ENCODE data around the gene UBE2H. TPM values are rescaled to one million over a fixed set of nuclear protein-coding genes. Genes with fewer than 3 reads are reported as not detected.

UBE2H gene
- total RNA-seq, 2 experiments from 2014 or later, result 35.6 to 42.1 TPM

- POLR2A ChIA-PET, result interaction anchor here (1.2 kb wide), 1 partner anchor 11 kb away, joined by 4 read pairs; no protein-coding TSS in a partner anchor
Observed at GRCh38 chr7:129959471-129960203, 6.9 kb upstream of the UBE2H start.

GRCh38 chr7:129958643-129959470 is 6.1 kb upstream of the UBE2H start:
- no peak overlapping the region for H3K4me3 Mint-ChIP-seq
- H3K9me3 Mint-ChIP-seq, result no peaks in the 10 kb centered on the region
- H3K4me1 Mint-ChIP-seq, result peaks cover 2% of the 10 kb centered on the region
- H3K36me3 Mint-ChIP-seq, result no peaks in the 10 kb centered on the region
- DNase-seq (no peak), ATAC-seq (ENCODE audit: low read depth) (no peak)
- H3K27me3 Mint-ChIP-seq, result peaks cover 3% of the 10 kb centered on the region
- no peak overlapping the region for H3K27ac Mint-ChIP-seq
- POLR2A ChIA-PET, result interaction anchor here (1.2 kb wide), 1 partner anchor 10 kb away, joined by 4 read pairs; no protein-coding TSS in a partner anchor

More at GRCh38 chr7:129959471-129960203, 6.9 kb upstream of the UBE2H start:
- Mint-ChIP-seq H3K4me3 (no peak overlapping the region), H3K27ac (no peak overlapping the region), H3K4me1 (peaks cover 2% of the 10 kb centered on the region), H3K36me3 (no peaks in the 10 kb centered on the region), H3K9me3 (no peaks in the 10 kb centered on the region), H3K27me3 (peaks cover 3% of the 10 kb centered on the region)
- ATAC-seq (ENCODE audit: low read depth) (no peak), DNase-seq (no peak)

- H3K27me3 Mint-ChIP-seq, result peaks cover 3% of the 10 kb centered on the region
- DNase-seq, result no peak
- POLR2A ChIA-PET, result no interaction called here
Observed at GRCh38 chr7:129955993-129956543, 3.3 kb upstream of the UBE2H start.

GRCh38 chr7:129952086-129952652 is 591 bp downstream of the UBE2H start:
- Mint-ChIP-seq H3K4me1 (peaks cover 6% of the 10 kb centered on the region), H3K27ac (no peak overlapping the region), H3K36me3 (peaks cover 1% of the 10 kb centered on the region), H3K4me3 (no peak overlapping the region), H3K27me3 (no peaks in the 10 kb centered on the region), H3K9me3 (no peaks in the 10 kb centered on the region)
- ATAC-seq (ENCODE audit: low read depth), result peak; percentile 22
- DNase-seq, result peak; percentile 69
- POLR2A ChIA-PET, result interaction anchor here (0.6 to 2.1 kb wide), 3 partner anchors 111 to 127 kb away, joined by 3 to 6 read pairs (median 5); no protein-coding TSS in a partner anchor

More at GRCh38 chr7:129955993-129956543, 3.3 kb upstream of the UBE2H start:
- no peaks in the 10 kb centered on the region for H3K9me3 Mint-ChIP-seq
- peaks cover 8% of the 10 kb centered on the region for H3K4me1 Mint-ChIP-seq
- no peak overlapping the region for H3K4me3 Mint-ChIP-seq
- ATAC-seq (ENCODE audit: low read depth), result no peak
- H3K36me3 Mint-ChIP-seq, result peaks cover 1% of the 10 kb centered on the region
- no peak overlapping the region for H3K27ac Mint-ChIP-seq

- H3K9me3 Mint-ChIP-seq, result no peaks in the 10 kb centered on the region
- no peak for ATAC-seq (ENCODE audit: low read depth)
- POLR2A ChIA-PET, result interaction anchor here (0.6 to 2.1 kb wide), 4 partner anchors 110 to 241 kb away, joined by 3 to 6 read pairs (median 5); no protein-coding TSS in a partner anchor
- H3K4me1 Mint-ChIP-seq, result peaks cover 6% of the 10 kb centered on the region
- no peaks in the 10 kb centered on the region for H3K27me3 Mint-ChIP-seq
- no peak overlapping the region for H3K4me3 Mint-ChIP-seq
- peak; percentile 34 for DNase-seq
- H3K27ac Mint-ChIP-seq, result no peak overlapping the region
- peaks cover 3% of the 10 kb centered on the region for H3K36me3 Mint-ChIP-seq
Observed at GRCh38 chr7:129951226-129952085, 1.3 kb downstream of the UBE2H start.

GRCh38 chr7:129950933-129951225 is 1.9 kb downstream of the UBE2H start:
- Mint-ChIP-seq H3K36me3 (peaks cover 3% of the 10 kb centered on the region), H3K4me1 (peaks cover 6% of the 10 kb centered on the region)
- POLR2A ChIA-PET, result no interaction called here

GRCh38 chr7:129950191-129950932 is 2.4 kb downstream of the UBE2H start:
- H3K36me3 Mint-ChIP-seq, result peaks cover 3% of the 10 kb centered on the region
- no peak overlapping the region for H3K27ac Mint-ChIP-seq
- POLR2A ChIA-PET, result no interaction called here
- H3K27me3 Mint-ChIP-seq, result no peaks in the 10 kb centered on the region
- ATAC-seq (ENCODE audit: low read depth) (no peak), DNase-seq (no peak)
- H3K9me3 Mint-ChIP-seq, result no peaks in the 10 kb centered on the region
- peaks cover 6% of the 10 kb centered on the region for H3K4me1 Mint-ChIP-seq
- no peak overlapping the region for H3K4me3 Mint-ChIP-seq

More at GRCh38 chr7:129950933-129951225, 1.9 kb downstream of the UBE2H start:
- no peaks in the 10 kb centered on the region for H3K9me3 Mint-ChIP-seq
- H3K27ac Mint-ChIP-seq, result no peak overlapping the region
- DNase-seq (no peak), ATAC-seq (ENCODE audit: low read depth) (no peak)
- H3K4me3 Mint-ChIP-seq, result no peak overlapping the region
- no peaks in the 10 kb centered on the region for H3K27me3 Mint-ChIP-seq

GRCh38 chr7:129949292-129950133 is 3.2 kb downstream of the UBE2H start:
- Mint-ChIP-seq H3K36me3 (peaks cover 7% of the 10 kb centered on the region), H3K4me1 (peaks cover 6% of the 10 kb centered on the region), H3K4me3 (no peak overlapping the region), H3K27me3 (no peaks in the 10 kb centered on the region), H3K27ac (no peak overlapping the region), H3K9me3 (no peaks in the 10 kb centered on the region)
- DNase-seq, result peak; percentile 33
- POLR2A ChIA-PET, result interaction anchor here (1.0 to 1.2 kb wide), 2 partner anchors 9 to 50 kb away, joined by 4 read pairs; no protein-coding TSS in a partner anchor
- ATAC-seq (ENCODE audit: low read depth), result peak; percentile 4

- POLR2A ChIA-PET, result interaction anchor here (0.5 to 1.2 kb wide), 4 partner anchors 10 to 515 kb away, joined by 4 to 5 read pairs (median 4); partner anchors contain the start of gene STRIP2
- no peak overlapping the region for H3K27ac Mint-ChIP-seq
- peaks cover 7% of the 10 kb centered on the region for H3K36me3 Mint-ChIP-seq
- DNase-seq (peak; percentile 77), ATAC-seq (ENCODE audit: low read depth) (peak; percentile 71)
- no peak overlapping the region for H3K4me3 Mint-ChIP-seq
- peaks cover 6% of the 10 kb centered on the region for H3K4me1 Mint-ChIP-seq
- H3K9me3 Mint-ChIP-seq, result no peaks in the 10 kb centered on the region
- no peaks in the 10 kb centered on the region for H3K27me3 Mint-ChIP-seq
Observed at GRCh38 chr7:129948877-129949291, 3.9 kb downstream of the UBE2H start.

GRCh38 chr7:129948338-129948737 is 4.4 kb downstream of the UBE2H start:
- POLR2A ChIA-PET, result interaction anchor here (0.5 to 1.2 kb wide), 4 partner anchors 11 to 515 kb away, joined by 4 to 5 read pairs (median 4); partner anchors contain the start of gene STRIP2
- Mint-ChIP-seq H3K4me1 (peaks cover 6% of the 10 kb centered on the region), H3K4me3 (peak overlapping the region; percentile 31), H3K27ac (no peak overlapping the region), H3K27me3 (no peaks in the 10 kb centered on the region), H3K36me3 (peaks cover 10% of the 10 kb centered on the region), H3K9me3 (no peaks in the 10 kb centered on the region)
- no peak for DNase-seq
- ATAC-seq (ENCODE audit: low read depth), result no peak

GRCh38 chr7:129947701-129948100 is 5.1 kb downstream of the UBE2H start:
- ATAC-seq (ENCODE audit: low read depth), result no peak
- DNase-seq, result no peak
- Mint-ChIP-seq H3K9me3 (no peaks in the 10 kb centered on the region), H3K4me1 (peaks cover 2% of the 10 kb centered on the region), H3K36me3 (peaks cover 10% of the 10 kb centered on the region), H3K27me3 (no peaks in the 10 kb centered on the region), H3K4me3 (no peak overlapping the region), H3K27ac (no peak overlapping the region)
- POLR2A ChIA-PET, result interaction anchor here (0.6 kb wide), 1 partner anchor 447 kb away, joined by 7 read pairs; no protein-coding TSS in a partner anchor
